ENCODE data around the gene C10orf143.

The C10orf143 gene

DNA sequence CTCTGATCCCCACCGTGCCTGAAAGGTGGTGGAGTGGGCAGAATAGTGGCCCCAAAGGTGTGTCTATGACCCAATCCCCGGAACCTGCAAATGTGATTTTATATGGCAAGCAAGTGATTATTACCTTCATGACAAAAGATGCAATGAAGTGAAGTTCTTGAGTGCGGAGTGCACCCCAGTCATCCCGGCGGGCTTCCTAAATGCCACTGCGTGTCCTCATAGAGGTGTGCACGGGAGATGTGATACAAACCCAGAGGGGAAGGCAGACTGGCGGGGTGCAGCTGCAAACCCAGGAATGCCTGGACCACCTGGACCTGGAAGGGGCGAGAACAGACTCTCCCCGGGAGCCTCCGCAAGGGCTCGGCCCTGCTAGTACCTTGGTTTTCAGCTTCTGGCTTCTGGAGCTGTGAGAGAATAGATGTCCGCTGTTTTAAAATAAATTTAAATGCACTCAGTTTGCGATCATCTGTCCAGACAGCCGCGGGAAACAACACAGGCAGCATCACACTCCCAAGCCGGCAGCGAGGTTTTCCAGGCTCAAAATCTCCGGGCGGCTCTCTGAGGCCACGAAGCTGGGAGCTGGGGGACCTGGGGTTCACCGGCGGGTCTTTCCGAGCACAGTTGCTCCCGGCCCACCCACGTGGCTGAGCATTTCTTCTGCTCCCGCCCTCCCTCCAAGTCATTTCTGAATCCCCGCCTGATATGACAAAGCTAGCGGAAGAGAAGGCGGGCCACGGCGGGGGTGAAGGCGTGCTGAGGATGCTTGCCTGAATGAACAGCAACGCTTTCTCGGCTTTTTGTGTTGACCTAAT is 96.2 kb downstream of the C10orf143 start:
- no peak for DNase-seq (ENCODE audit: low read depth)

Measured in activated T-cell treated with anti-CD3 and anti-CD28 coated beads for 24 hours (primary cell).